Cardiac fibroblast (primary cell): Measurements from ENCODE around the gene UBE2E2.

Experiments used
- DNase-seq, 2 donors: peaks; one replicate each; pipeline versions ENCODE4 v3.0.0 to v3.0.0-alpha.2; 2010; ENCODE audit warnings: low read depth in 2 of 2
- H3K4me3 ChIP-seq, 2 donors: replicated peaks in 1 of 2; 1 replicate in 1 of 2; 2 replicates in 1 of 2; pipeline ENCODE4 v1.5.1; 2011; ENCODE audit warnings: low read depth in 2 of 2, low read length in 2 of 2, mild to moderate bottlenecking in 2 of 2, moderate library complexity in 1 of 2
- TF ChIP-seq, protein P1 (sequence below): IDR thresholded peaks from one replicate; pipeline ENCODE4 v1.5.1; 2011; ENCODE audit warnings: low read depth, mild to moderate bottlenecking, low read length, inconsistent platforms

The UBE2E2 gene

DNA sequence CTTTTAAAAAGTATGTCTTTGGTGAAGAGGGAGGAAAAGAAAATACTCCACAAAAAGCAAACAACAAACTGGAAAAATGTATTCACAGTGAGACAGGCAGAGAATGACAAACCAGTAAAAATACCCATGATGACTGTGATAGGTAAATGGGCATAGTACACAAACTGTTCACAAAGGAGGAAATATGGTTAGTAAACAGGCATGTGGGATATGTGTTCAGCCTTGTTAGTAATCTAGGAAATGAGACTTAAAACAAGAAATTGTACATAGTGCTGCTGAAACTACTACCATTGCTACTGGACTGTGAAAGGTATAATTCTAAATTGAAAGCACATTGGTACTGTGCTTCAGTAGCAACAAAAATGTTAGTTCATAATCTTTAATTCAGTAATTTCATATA, 50.1 kb downstream of the UBE2E2 start:
- no peak overlapping the region for H3K4me3 ChIP-seq
- TF ChIP-seq, protein P1, sequence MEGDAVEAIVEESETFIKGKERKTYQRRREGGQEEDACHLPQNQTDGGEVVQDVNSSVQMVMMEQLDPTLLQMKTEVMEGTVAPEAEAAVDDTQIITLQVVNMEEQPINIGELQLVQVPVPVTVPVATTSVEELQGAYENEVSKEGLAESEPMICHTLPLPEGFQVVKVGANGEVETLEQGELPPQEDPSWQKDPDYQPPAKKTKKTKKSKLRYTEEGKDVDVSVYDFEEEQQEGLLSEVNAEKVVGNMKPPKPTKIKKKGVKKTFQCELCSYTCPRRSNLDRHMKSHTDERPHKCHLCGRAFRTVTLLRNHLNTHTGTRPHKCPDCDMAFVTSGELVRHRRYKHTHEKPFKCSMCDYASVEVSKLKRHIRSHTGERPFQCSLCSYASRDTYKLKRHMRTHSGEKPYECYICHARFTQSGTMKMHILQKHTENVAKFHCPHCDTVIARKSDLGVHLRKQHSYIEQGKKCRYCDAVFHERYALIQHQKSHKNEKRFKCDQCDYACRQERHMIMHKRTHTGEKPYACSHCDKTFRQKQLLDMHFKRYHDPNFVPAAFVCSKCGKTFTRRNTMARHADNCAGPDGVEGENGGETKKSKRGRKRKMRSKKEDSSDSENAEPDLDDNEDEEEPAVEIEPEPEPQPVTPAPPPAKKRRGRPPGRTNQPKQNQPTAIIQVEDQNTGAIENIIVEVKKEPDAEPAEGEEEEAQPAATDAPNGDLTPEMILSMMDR = no peak
- no peak for DNase-seq

DNA sequence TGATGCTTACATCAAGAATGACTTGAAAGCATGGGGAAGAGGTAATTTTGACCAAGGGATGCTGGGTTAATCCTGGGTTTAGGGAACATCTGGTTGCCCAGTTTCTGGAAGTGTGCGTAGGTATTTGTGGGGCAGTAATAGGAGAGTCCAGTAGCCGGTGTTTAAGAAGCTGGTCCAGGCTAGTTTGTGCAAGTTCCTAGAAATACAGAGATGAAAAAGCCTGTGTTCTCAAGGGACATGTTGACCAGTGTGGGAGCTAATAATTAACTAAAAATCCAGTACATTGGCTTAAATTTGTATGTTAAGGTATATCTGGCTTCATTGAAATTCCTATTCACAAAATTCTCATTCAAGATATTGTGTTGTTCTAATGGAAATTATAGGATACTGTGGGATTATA, 51.2 kb downstream of the UBE2E2 start:
- no peak for DNase-seq
- H3K4me3 ChIP-seq = no peak overlapping the region
- TF ChIP-seq, protein P1 = no peak

- no peak overlapping the region for H3K4me3 ChIP-seq
- TF ChIP-seq, protein P1 = no peak
- DNase-seq = no peak
These were observed 51.7 kb downstream of the UBE2E2 start for GRCh38 chr3:23254835-23255234.

GRCh38 chr3:23256741-23257435, 53.8 kb downstream of the UBE2E2 start:
- H3K4me3 ChIP-seq = no peak overlapping the region
- no peak for DNase-seq
- TF ChIP-seq, protein P1 = no peak

DNA sequence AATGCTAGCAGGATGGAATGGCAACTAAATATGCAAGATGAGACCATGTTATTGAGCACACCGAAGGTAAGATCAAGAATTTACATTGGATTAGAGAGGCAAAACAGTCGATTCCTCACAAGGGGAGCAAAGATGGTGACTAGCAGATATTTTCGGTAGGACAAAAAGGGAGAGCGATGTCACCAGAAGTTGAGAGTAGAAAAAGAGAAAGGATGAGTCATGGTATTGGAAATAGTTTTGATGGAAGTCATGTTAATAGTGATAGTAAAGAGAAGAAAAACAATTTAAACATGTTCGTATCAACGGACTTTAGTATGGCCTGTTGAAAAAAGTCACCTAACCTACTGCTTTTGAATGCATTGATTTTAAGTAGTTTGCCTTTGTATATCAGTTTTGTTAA, 55.0 kb downstream of the UBE2E2 start:
- TF ChIP-seq, protein P1 = no peak
- peak in 1 of 2 donors; percentile 63 for DNase-seq
- H3K4me3 ChIP-seq = no peak overlapping the region

GRCh38 chr3:23259515-23259914, 56.4 kb downstream of the UBE2E2 start:
- no peak for DNase-seq
- no peak overlapping the region for H3K4me3 ChIP-seq
- TF ChIP-seq, protein P1 = no peak

- TF ChIP-seq, protein P1 = no peak
- no peak overlapping the region for H3K4me3 ChIP-seq
- DNase-seq = no peak
These were observed 59.6 kb downstream of the UBE2E2 start for GRCh38 chr3:23262766-23263165.
